K562 (cell line): ENCODE results near the gene ID4. TPM values are rescaled to one million over a fixed set of nuclear protein-coding genes. Genes with fewer than 3 reads are reported as not detected.

Source experiments
- ATAC-seq: fragments of 200-7000 bp; cut with Tn5 transposase; 3 replicates; pipeline ENCODE4 v1.9.1; 2020; ENCODE audit warnings: moderate library complexity
- BruUV-seq: library from RNA; stranded (reverse); fragments of 400-500 nt; replicated peaks from 2 replicates; lab custom pipeline; 2021; lab: Mats Ljungman, UMichigan
- CTCF ChIA-PET: fragments of 300-600 bp; formaldehyde crosslinking; extraction: SDS; loops from one replicate; lab custom pipeline; 2021; ENCODE audit warnings: low intra/inter-chr PET ratio; lab: Yijun Ruan, JAX
- POLR2A ChIA-PET: fragments of 300-600, 350-650 bp; sonication (Branson Sonifier 250); formaldehyde crosslinking; extraction: SDS; loops from one replicate; lab custom pipeline; 2021; ENCODE audit warnings: antibody characterized with exemption, inconsistent platforms; lab: Yijun Ruan, JAX
- DNase-seq, 4 experiments: peaks; one replicate each; pipeline versions ENCODE4 v3.0.0 to v3.0.0-alpha.2; 2011 to 2018; ENCODE audit warnings: low spot score in 3 of 4, mixed read lengths in 3 of 4; ENCODE audit errors: extremely low read depth in 1 of 4
- FAIRE-seq: peaks from 2 replicates; lab custom pipeline; 2011; peaks lifted over from hg19 to GRCh38; lab: Jason Lieb, UNC
- H2AFZ ChIP-seq: 2 replicates; pipeline ENCODE4 v1.6.0; 2011; ENCODE audit warnings: low read depth, low read length, control low read depth, inconsistent platforms
- H3K27ac ChIP-seq: fragments of 200-600 bp; 3 replicates; pipeline ENCODE4 v1.8.0; 2011; ENCODE audit warnings: low read depth, mild to moderate bottlenecking, control low read depth, inconsistent platforms, low read length, moderate library complexity, mixed read lengths; ENCODE audit errors: extremely low read depth
- H3K27me3 ChIP-seq, 2 experiments: fragments of 300-600 bp in 1 of 2; 2 replicates in 1 of 2; 3 replicates in 1 of 2; pipeline versions ENCODE4 v1.6.0 to v1.8.0; 2011; ENCODE audit warnings: inconsistent platforms in 2 of 2, low read length in 2 of 2, mild to moderate bottlenecking in 1 of 2, mixed read lengths in 1 of 2, moderate library complexity in 1 of 2; ENCODE audit not compliant: control insufficient read depth in 2 of 2, insufficient read depth in 2 of 2
- H3K36me3 ChIP-seq: fragments of 300-600 bp; 3 replicates; pipeline ENCODE4 v1.8.0; 2011; ENCODE audit warnings: mild to moderate bottlenecking, low read length, inconsistent platforms; ENCODE audit not compliant: control insufficient read depth, insufficient read depth
- H3K4me1 ChIP-seq, 2 experiments: fragments of 200-600 bp in 1 of 2; replicated peaks in 1 of 2; 2 replicates in 1 of 2; 3 replicates in 1 of 2; pipeline versions ENCODE4 v1.5.1 to v1.8.0; 2011; ENCODE audit warnings: inconsistent platforms in 2 of 2, low read length in 2 of 2, mild to moderate bottlenecking in 1 of 2, mixed read lengths in 1 of 2, moderate library complexity in 1 of 2; ENCODE audit not compliant: control insufficient read depth in 2 of 2, insufficient read depth in 2 of 2
- H3K4me2 ChIP-seq: 2 replicates; pipeline ENCODE4 v1.6.1; 2011; ENCODE audit warnings: low read length, control low read depth, inconsistent platforms, mixed read lengths; ENCODE audit not compliant: insufficient read depth
- H3K4me3 ChIP-seq: fragments of 200-600 bp; sonication (generic), shearing (Covaris generic); 2 replicates; pipeline ENCODE4 v1.5.1; 2016; ENCODE audit warnings: control low read depth, inconsistent platforms
- H3K79me2 ChIP-seq: fragments of 200-600 bp; 3 replicates; pipeline ENCODE4 v1.8.0; 2011; ENCODE audit warnings: low read length, inconsistent platforms; ENCODE audit not compliant: control insufficient read depth, insufficient read depth
- H3K9ac ChIP-seq, 2 experiments: 2 replicates each; pipeline versions ENCODE4 v1.6.0 to v1.6.1; 2011; ENCODE audit warnings: low read depth in 2 of 2, low read length in 2 of 2, control low read depth in 1 of 2, inconsistent platforms in 1 of 2, mild to moderate bottlenecking in 1 of 2, mixed read lengths in 1 of 2; ENCODE audit not compliant: insufficient read depth in 1 of 2
- H3K9me1 ChIP-seq: one replicate; pipeline ENCODE4 v1.6.0; 2011; ENCODE audit warnings: inconsistent platforms, mild to moderate bottlenecking, low read length, moderate library complexity; ENCODE audit not compliant: control insufficient read depth, insufficient read depth
- H3K9me3 ChIP-seq: replicated peaks from 2 replicates; pipeline ENCODE4 v1.5.1; 2011; ENCODE audit warnings: low read depth, low read length, inconsistent platforms; ENCODE audit not compliant: control insufficient read depth, insufficient read depth
- H4K20me1 ChIP-seq: replicated peaks from 2 replicates; pipeline ENCODE4 v1.6.1; 2011; ENCODE audit warnings: low read length, inconsistent platforms, mixed read lengths; ENCODE audit not compliant: control insufficient read depth, insufficient read depth
- ARID2 ChIP-seq: fragments of 450-650 bp; IDR thresholded peaks from 2 replicates; pipeline ENCODE4 v1.6.1; 2017; ENCODE audit warnings: antibody characterized with exemption, mild to moderate bottlenecking
- BCL6 ChIP-seq: fragments of 250-450 bp; sonication (Bioruptor Pico); IDR thresholded peaks from 2 replicates; pipeline ENCODE4 v1.4.0; 2020
- CTCF ChIP-seq, 3 experiments: IDR thresholded peaks in 2 of 3; conservative IDR thresholded peaks in 1 of 3; 2 replicates each; pipeline ENCODE4 v1.5.1; 2011 to 2012; ENCODE audit warnings: low read length in 3 of 3, mild to moderate bottlenecking in 3 of 3, control low read depth in 2 of 3, improper control_type of control experiment in 1 of 3, inconsistent platforms in 1 of 3, low read depth in 1 of 3, mixed read lengths in 1 of 3, moderate library complexity in 1 of 3; ENCODE audit not compliant: insufficient read depth in 2 of 3
- MEIS2 ChIP-seq: fragments of 450-650 bp; IDR thresholded peaks from 2 replicates; pipeline ENCODE4 v1.6.1; 2014; ENCODE audit warnings: mild to moderate bottlenecking; ENCODE audit not compliant: partially characterized antibody
- PRMT5 ChIP-seq: sonication (generic); formaldehyde crosslinking; IDR thresholded peaks from 2 replicates; pipeline ENCODE4 v1.5.0; 2020; ENCODE audit warnings: missing genetic modification reagents
- REST ChIP-seq, 2 experiments: fragments of 450-650 bp; formaldehyde crosslinking in 1 of 2; IDR thresholded peaks; 2 replicates each; pipeline versions ENCODE4 v1.4.0 to v1.6.1; 2014 to 2020; ENCODE audit warnings: mild to moderate bottlenecking in 2 of 2, borderline replicate concordance in 1 of 2, low read depth in 1 of 2
- SMC3 ChIP-seq: conservative IDR thresholded peaks from 2 replicates; pipeline ENCODE4 v1.6.1; 2011; ENCODE audit warnings: low read depth, low read length, improper control_type of control experiment; ENCODE audit not compliant: insufficient read depth
- WGBS: fragments of 100-300 bp; shearing (Covaris generic); methylation state at CpG from one replicate; pipeline ENCODE4 v1.1.6; 2016; ENCODE audit warnings: low coverage, mixed read lengths; ENCODE audit not compliant: insufficient coverage; ENCODE audit errors: missing lambda C conversion rate; 5-methylcytosine and 5-hydroxymethylcytosine counted together
- in situ Hi-C: fragments of 300-500 bp; cut with MboI; formaldehyde crosslinking; loops from 4 replicates; pipeline ENCODE4 v1.15.0; 2018; ENCODE audit warnings: inconsistent platforms, mixed read lengths
- intact Hi-C: fragments of 100-400 bp; cut with micrococcal nuclease; formaldehyde crosslinking; loops from 2 replicates; pipeline ENCODE4 v1.14.2; 2022
- polyA plus RNA-seq, 8 experiments: library from polyadenylated mRNA; depleted of rRNA in 4 of 8; stranded (reverse) in 5 of 8; unstranded in 3 of 8; fragments of >200 nt; fragmentation: Nextera tagmentation in 2 of 8; fragmentation: Illumina TruSeq in 1 of 8; extraction: Ambion mirVana in 2 of 8; extraction: Trizol in 1 of 8; gene quantifications; 2 replicates each; pipeline versions ENCODE4 v1.2.1 to v1.2.3, GENCODE V29; 2011 to 2014; ENCODE audit warnings: inconsistent platforms in 1 of 8, missing spikeins in 1 of 8
- total RNA-seq, 7 experiments: library from RNA; depleted of rRNA in 6 of 7; stranded (reverse); fragments of >200 nt in 6 of 7; fragmentation: Illumina TruSeq in 2 of 7; extraction: Trizol in 2 of 7; gene quantifications; 2 replicates each; pipeline versions ENCODE4 v1.2.1 to v1.2.3, GENCODE V29; 2011 to 2021; ENCODE audit warnings: low replicate concordance in 1 of 7
- TF ChIP-seq, protein P1 (sequence below): fragments of 450-650 bp; IDR thresholded peaks from 2 replicates; pipeline ENCODE4 v1.6.1; 2016

Gene ID4
- total and polyA plus RNA-seq, 9 of the 15 experiments (the other 6 are each of a cell fraction or from before 2014, with no cell fraction given), result not detected

- Histone ChIP-seq H3K9me3 (no peaks in the 10 kb centered on the region), H3K27me3 (peaks cover 7 to 16% of the 10 kb centered on the region in 2 experiments; a peak in 3 of 5 replicates), H2AFZ (no peak overlapping the region), H3K36me3 (no peaks in the 10 kb centered on the region), H4K20me1 (no peaks in the 10 kb centered on the region), H3K79me2 (no peaks in the 10 kb centered on the region), H3K27ac (no peak overlapping the region), H3K4me1 (no peaks in the 10 kb centered on the region; a peak in 1 of 5 replicates), H3K4me3 (no peak overlapping the region), H3K4me2 (no peak overlapping the region), H3K9ac (no peak overlapping the region), H3K9me1 (no peaks in the 10 kb centered on the region)
- no TSS peak for BruUV-seq
- ChIA-PET POLR2A (no interaction called here), CTCF (interaction anchor here (0.6 to 1.4 kb wide), 3 partner anchors 861 to 1527 kb away, joined by 3 read pairs; no protein-coding TSS in a partner anchor)
- intact Hi-C loops, result loop anchor here (1.0 to 5.0 kb wide), 2 partner anchors 206 to 1255 kb away; no protein-coding TSS in a partner anchor
- DNase-seq (peak in 2 of 4 experiments; percentile 45 to 67), FAIRE-seq (peak; percentile 82), ATAC-seq (peak; percentile 95)
- WGBS, result under 1% methylated on average over 10 of the region's 10 CpGs
- in situ Hi-C loops, result loop anchor here (25.0 kb wide), 1 partner anchor 1264 kb away; no protein-coding TSS in a partner anchor
- TF ChIP-seq PRMT5 (no peak), ARID2 (0 out of 2 replicates have a peak, but pooled peaks have one; percentile 45), MEIS2 (peak; percentile 80), REST (IDR thresholded peaks at IDR 0.05; ENCODE audit: borderline replicate concordance) (peak; percentile 68; the same call in 1 of the 2 replicates), REST (CRISPR knock-in tag; IDR thresholded peaks at IDR 0.05; ENCODE audit: low read depth) (no peak), BCL6 (CRISPR knock-in tag) (no peak), CTCF (IDR thresholded peaks at IDR 0.05 in 2 of 3, conservative IDR thresholded peaks at IDR 0.05 in 1 of 3; ENCODE audit: insufficient read depth in 2 of 3, low read depth in 1 of 3, low read length in 3 of 3) (peak; percentile 63 to 89 (median 79)), SMC3 (peak; percentile 74)
- TF ChIP-seq, protein P1, sequence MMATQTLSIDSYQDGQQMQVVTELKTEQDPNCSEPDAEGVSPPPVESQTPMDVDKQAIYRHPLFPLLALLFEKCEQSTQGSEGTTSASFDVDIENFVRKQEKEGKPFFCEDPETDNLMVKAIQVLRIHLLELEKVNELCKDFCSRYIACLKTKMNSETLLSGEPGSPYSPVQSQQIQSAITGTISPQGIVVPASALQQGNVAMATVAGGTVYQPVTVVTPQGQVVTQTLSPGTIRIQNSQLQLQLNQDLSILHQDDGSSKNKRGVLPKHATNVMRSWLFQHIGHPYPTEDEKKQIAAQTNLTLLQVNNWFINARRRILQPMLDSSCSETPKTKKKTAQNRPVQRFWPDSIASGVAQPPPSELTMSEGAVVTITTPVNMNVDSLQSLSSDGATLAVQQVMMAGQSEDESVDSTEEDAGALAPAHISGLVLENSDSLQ, result peak; percentile 78
Observed at GRCh38 chr6:19851241-19852089, 14.3 kb downstream of the ID4 start.
